WI38 (cell line): ENCODE measurements around the gene NOL9.

ENCODE experiments used
- H3K4me3 ChIP-seq: 2 replicates; pipeline ENCODE4 v1.5.1; 2011; ENCODE audit warnings: low read depth, mild to moderate bottlenecking, control low read depth, low read length
- CTCF ChIP-seq: IDR thresholded peaks from 2 replicates; pipeline ENCODE4 v1.5.1; 2012; ENCODE audit warnings: low read depth, mild to moderate bottlenecking, control low read depth, low read length

NOL9 gene

GRCh38 chr1:6504887-6505286 lies 49.4 kb downstream of the NOL9 start:
- TF ChIP-seq CTCF: no peak

GRCh38 chr1:6503884-6504602 lies 50.3 kb downstream of the NOL9 start:
- TF ChIP-seq CTCF: no peak
- H3K4me3 ChIP-seq: no peak overlapping the region

More at GRCh38 chr1:6504887-6505286, 49.4 kb downstream of the NOL9 start:
- no peak overlapping the region for H3K4me3 ChIP-seq

GRCh38 chr1:6502000-6502891 lies 52.1 kb downstream of the NOL9 start:
- no peak for TF ChIP-seq CTCF
- no peak overlapping the region for H3K4me3 ChIP-seq

- no peak for TF ChIP-seq CTCF
- H3K4me3 ChIP-seq: no peak overlapping the region
Measured at GRCh38 chr1:6501279-6501813, 53.0 kb downstream of the NOL9 start.

- TF ChIP-seq CTCF: no peak
- H3K4me3 ChIP-seq: no peak overlapping the region
Measured at GRCh38 chr1:6500544-6501278, 53.6 kb downstream of the NOL9 start.

- H3K4me3 ChIP-seq: no peak overlapping the region
- no peak for TF ChIP-seq CTCF
Measured at GRCh38 chr1:6499296-6499695, 55.0 kb downstream of the NOL9 start.
